ENCODE data around the gene BSDC1.

DNA sequence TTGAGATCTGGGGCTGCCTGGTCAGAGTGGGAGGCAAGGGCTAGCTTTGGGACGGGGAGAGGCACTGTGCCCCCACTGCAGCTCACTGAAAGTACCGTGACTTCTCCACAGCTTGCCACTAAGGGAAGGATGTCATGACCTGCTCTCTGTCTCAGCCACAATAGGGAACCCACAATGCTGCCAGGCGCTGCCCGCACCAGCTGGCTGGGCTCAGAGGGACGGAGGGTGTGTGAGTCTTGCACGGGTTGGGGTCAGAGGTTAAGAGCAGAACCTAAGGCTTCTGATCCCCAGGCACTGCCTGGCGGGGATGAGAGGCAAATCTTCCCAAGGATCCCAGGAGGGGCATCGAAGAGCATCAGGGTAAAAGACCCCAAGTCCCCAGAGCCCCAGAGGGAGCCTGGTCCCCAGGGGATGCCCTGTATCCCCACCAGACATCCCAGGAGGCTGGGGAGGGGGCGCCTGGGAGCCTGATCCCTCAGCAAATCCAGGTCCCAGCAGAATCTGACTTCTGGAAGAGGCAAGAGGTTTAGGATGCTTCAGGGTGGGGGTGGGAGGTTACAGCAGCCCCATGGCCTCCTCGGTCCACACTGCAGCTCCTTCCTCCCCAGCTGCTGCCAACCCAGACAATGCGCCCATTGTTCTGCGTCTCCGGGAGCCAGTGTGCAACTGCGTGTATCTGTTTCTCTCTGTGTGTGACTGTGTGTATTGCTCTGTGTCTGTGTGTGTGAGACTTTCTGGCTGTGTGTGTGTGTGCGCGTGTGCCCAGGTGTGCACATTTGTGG is 56.2 kb downstream of the BSDC1 start:
- TF ChIP-seq, protein P1, sequence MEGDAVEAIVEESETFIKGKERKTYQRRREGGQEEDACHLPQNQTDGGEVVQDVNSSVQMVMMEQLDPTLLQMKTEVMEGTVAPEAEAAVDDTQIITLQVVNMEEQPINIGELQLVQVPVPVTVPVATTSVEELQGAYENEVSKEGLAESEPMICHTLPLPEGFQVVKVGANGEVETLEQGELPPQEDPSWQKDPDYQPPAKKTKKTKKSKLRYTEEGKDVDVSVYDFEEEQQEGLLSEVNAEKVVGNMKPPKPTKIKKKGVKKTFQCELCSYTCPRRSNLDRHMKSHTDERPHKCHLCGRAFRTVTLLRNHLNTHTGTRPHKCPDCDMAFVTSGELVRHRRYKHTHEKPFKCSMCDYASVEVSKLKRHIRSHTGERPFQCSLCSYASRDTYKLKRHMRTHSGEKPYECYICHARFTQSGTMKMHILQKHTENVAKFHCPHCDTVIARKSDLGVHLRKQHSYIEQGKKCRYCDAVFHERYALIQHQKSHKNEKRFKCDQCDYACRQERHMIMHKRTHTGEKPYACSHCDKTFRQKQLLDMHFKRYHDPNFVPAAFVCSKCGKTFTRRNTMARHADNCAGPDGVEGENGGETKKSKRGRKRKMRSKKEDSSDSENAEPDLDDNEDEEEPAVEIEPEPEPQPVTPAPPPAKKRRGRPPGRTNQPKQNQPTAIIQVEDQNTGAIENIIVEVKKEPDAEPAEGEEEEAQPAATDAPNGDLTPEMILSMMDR (conservative IDR thresholded peaks at IDR 0.05 in 1 of 2, IDR thresholded peaks at IDR 0.05 in 1 of 2; ENCODE audit: low read depth in 1 of 2, low read length in 2 of 2) = no peak
- no peak for TF ChIP-seq EZH2 (IDR thresholded peaks at IDR 0.05; ENCODE audit: low read length, missing control alignments)

Data from fibroblast of lung (primary cell).